HG03060 (cell line): ENCODE data around the gene ADAP1.
"Not testable (repeated sequence)": the region's sequence is repeated elsewhere in the genome, so short reads cannot be mapped to it uniquely, and the experiment has no call there.

ENCODE experiments used
- ATAC-seq: cut with Tn5 transposase; IDR thresholded peaks from one replicate; pipeline ENCODE4 v1.9.1; 2021; ENCODE audit warnings: low read depth, moderate number of reproducible peaks; ENCODE audit not compliant: unreplicated experiment

Gene ADAP1

GRCh38 chr7:884191-885003 is 70.1 kb downstream of the ADAP1 start:
- no peak for ATAC-seq

- no peak for ATAC-seq
Observed at GRCh38 chr7:883055-884021, 71.1 kb downstream of the ADAP1 start.

GRCh38 chr7:882336-883035 is 72.0 kb downstream of the ADAP1 start:
- ATAC-seq: no peak

GRCh38 chr7:881441-882234 is 72.8 kb downstream of the ADAP1 start:
- ATAC-seq: no peak

GRCh38 chr7:880450-880849 is 74.0 kb downstream of the ADAP1 start:
- no peak for ATAC-seq

- ATAC-seq: no peak
Observed at GRCh38 chr7:879706-880105, 74.8 kb downstream of the ADAP1 start.

- ATAC-seq: no peak
Observed at GRCh38 chr7:879093-879492, 75.4 kb downstream of the ADAP1 start.

- ATAC-seq: no peak
Observed at GRCh38 chr7:877312-878232, 76.9 kb downstream of the ADAP1 start.

- ATAC-seq: no peak
Observed at GRCh38 chr7:876972-877311, 77.5 kb downstream of the ADAP1 start.

- ATAC-seq: peak; percentile 46
Observed at GRCh38 chr7:876077-876971, 78.2 kb downstream of the ADAP1 start, which contains the start of gene GET4. Gene GET4 (plus strand): TSS chr7:876554. CDS start chr7:876646, 92 bp downstream.

GRCh38 chr7:875476-876076 is 78.9 kb downstream of the ADAP1 start:
- ATAC-seq: no peak

- no peak for ATAC-seq
Observed at GRCh38 chr7:875051-875450, 79.4 kb downstream of the ADAP1 start.

- no peak for ATAC-seq
Observed at GRCh38 chr7:874031-874749, 80.3 kb downstream of the ADAP1 start.

GRCh38 chr7:873367-874002 is 81.0 kb downstream of the ADAP1 start:
- no peak for ATAC-seq

GRCh38 chr7:872685-873084 is 81.8 kb downstream of the ADAP1 start:
- ATAC-seq: not testable (repeated sequence)

GRCh38 chr7:871900-872537 is 82.5 kb downstream of the ADAP1 start:
- no peak for ATAC-seq
